NCI-H82 treated with DMSO at 0.1 percent for 48 hours (cell line): ENCODE data around the gene ZBTB20.
A peak's percentile ranks its signal among the peaks of the same experiment; 100 is the strongest.
"Not testable (repeated sequence)": the region's sequence is repeated elsewhere in the genome, so short reads cannot be mapped to it uniquely, and the experiment has no call there.

ENCODE experiments used
- DNase-seq: peaks from one replicate; lab custom pipeline; 2025; ENCODE audit not compliant: unreplicated experiment; lab: John Stamatoyannopoulos, UW

ZBTB20 gene

GRCh38 chr3:115147329-115148141, 447 bp upstream of the ZBTB20 start:
- peak; percentile 100 for DNase-seq

- peak; percentile 90 for DNase-seq
Observed at GRCh38 chr3:115146032-115146417, 1.1 kb downstream of the ZBTB20 start.

- DNase-seq: no peak
Observed at GRCh38 chr3:115141033-115141757, 5.9 kb downstream of the ZBTB20 start.

GRCh38 chr3:115139072-115139471, 8.0 kb downstream of the ZBTB20 start:
- DNase-seq: no peak

- no peak for DNase-seq
Observed at GRCh38 chr3:115134648-115135347, 12.3 kb downstream of the ZBTB20 start.

- DNase-seq: no peak
Observed at GRCh38 chr3:115127208-115127607, 19.9 kb downstream of the ZBTB20 start.

- DNase-seq: no peak
Observed at GRCh38 chr3:115120597-115120996, 26.5 kb downstream of the ZBTB20 start.

GRCh38 chr3:115113367-115113766, 33.7 kb downstream of the ZBTB20 start:
- DNase-seq: no peak

GRCh38 chr3:115111632-115112031, 35.5 kb downstream of the ZBTB20 start:
- DNase-seq: no peak

GRCh38 chr3:115110830-115111229, 36.3 kb downstream of the ZBTB20 start:
- DNase-seq: no peak

- DNase-seq: not testable (repeated sequence)
Observed at GRCh38 chr3:115110066-115110465, 37.0 kb downstream of the ZBTB20 start.

GRCh38 chr3:115108614-115109013, 38.5 kb downstream of the ZBTB20 start:
- no peak for DNase-seq

- no peak for DNase-seq
Observed at GRCh38 chr3:115102046-115102445, 45.0 kb downstream of the ZBTB20 start.

- DNase-seq: no peak
Observed at GRCh38 chr3:115100806-115101205, 46.3 kb downstream of the ZBTB20 start.

GRCh38 chr3:115099986-115100571, 47.0 kb downstream of the ZBTB20 start:
- peak; percentile 28 for DNase-seq

GRCh38 chr3:115099134-115099985, 47.7 kb downstream of the ZBTB20 start:
- no peak for DNase-seq

- DNase-seq: no peak
Observed at GRCh38 chr3:115098354-115099073, 48.6 kb downstream of the ZBTB20 start.

GRCh38 chr3:115095236-115095635, 51.9 kb downstream of the ZBTB20 start:
- DNase-seq: no peak

GRCh38 chr3:115092220-115092791, 54.8 kb downstream of the ZBTB20 start:
- DNase-seq: peak; percentile 73
